ENCODE measurements around the gene C12orf42.

The C12orf42 gene

GRCh38 chr12:103495469-103496456, at the start of gene C12orf42:
TSS of gene C12orf42 (minus strand) at chr12:103495968. CDS start at chr12:103478426, 17,542 bp downstream.
- DNase-seq (ENCODE audit: low spot score) = peak; percentile 61

DNA sequence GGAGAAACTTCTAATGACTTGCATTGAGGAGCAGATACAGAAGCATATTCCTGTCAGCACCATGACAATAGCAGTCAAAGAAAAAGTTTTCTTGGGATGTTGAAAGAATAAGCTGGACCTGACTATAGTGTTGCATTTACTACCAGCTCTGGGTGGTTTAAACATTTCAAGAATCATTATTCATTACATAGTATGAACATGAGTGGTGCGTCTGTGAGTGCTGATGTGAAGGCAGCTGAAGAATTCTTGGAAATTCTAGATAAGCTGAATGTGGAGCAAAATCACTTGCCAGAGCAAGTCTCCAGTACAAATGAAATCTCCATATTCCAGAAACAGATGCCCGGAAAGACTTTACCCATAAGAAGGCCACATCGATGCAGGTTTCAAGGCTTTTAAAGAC, 46.3 kb upstream of the C12orf42 start:
- no peak for DNase-seq (ENCODE audit: low spot score)

DNA sequence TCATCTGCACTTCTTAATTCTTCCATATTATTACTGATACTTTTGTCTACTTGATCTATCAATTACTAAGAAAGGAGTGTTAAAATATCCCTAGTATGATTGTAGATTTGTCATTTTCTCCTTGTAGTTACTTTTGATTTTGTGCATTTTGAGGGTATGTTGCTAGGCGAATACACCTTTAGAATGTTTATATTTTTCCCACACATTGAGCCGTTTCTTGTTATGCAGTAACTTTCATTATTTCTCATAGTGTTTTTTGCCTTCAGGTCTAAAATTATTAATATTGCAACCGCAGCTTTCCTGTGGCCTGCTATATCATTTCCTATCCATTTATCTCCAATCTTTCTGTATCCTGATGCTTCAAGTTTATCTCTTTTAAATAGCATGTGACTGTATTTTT, 44.6 kb upstream of the C12orf42 start:
- DNase-seq (ENCODE audit: low spot score) = no peak

DNA sequence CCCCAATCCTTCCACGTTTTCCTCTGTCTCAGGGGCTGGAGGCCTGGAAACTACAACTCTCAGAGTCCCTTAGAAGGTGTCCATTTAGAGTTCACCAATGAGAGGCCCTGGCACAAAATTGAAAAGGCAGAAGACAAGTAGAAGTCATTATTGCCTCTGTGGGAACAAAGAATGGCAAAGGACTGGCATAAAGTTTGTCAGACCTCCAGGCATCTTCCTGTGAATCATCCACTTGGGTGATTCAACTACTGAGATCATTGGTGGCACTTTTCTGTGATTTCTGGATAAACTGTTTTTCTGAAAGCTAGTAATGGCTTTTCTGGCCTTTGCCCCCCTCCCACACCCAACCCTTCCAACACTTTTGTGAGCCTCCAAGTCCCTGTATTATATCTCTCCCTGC, 42.6 kb upstream of the C12orf42 start:
- DNase-seq (ENCODE audit: low spot score) = peak; percentile 31

GRCh38 chr12:103530307-103531066, 34.7 kb upstream of the C12orf42 start:
- no peak for DNase-seq (ENCODE audit: low spot score)

DNA sequence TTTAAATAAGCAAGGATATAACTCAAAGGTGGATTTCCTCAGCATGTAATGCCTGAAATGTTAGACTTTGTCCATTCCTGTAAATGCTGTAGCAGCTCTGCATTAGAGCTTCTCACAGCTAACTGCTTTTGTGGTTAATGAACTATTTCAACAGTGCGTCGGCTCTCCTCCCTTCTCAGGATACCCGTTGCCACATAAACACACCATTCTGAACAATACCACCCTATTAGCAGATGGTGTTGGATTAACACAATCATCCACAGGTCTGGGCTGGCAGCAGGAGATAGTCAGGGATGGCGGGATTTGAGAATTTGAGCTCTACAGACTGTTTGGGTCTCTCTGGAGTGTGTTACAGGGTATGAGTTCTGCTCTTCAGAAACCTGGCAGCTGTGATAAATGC, 33.5 kb upstream of the C12orf42 start:
- DNase-seq (ENCODE audit: low spot score) = no peak

DNA sequence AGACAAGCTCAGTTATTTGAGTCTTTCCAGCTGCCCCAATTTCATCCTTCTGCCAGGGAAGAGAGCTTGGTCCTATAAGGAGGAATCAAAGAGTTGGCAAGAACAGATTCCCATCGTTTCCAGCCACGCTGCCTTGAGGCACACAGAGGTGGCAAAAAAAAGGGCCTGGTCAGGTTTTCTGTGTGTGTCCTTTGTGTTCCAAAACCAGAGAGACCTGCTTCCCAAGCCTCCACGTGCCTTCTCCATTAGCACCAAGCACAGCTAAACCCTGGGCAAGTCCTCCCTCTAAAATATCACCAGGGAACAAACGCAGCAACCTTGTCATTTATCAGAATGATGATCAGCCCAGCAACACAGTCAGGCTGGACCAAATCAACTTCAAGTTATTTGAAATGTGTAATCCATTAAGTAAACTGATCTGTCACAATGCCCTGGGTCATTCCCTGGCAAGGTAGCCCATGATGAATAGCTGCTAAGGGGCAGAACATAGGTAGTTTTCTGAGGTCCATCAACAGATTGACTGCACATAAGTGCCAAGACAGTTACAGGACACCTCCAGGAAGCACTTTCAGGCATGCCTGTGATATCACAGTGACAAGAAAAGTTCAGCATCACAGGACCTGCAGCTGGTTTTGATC, 28.6 kb upstream of the C12orf42 start:
- no peak for DNase-seq (ENCODE audit: low spot score)

- no peak for DNase-seq (ENCODE audit: low spot score)
Observed at GRCh38 chr12:103523771-103524170, 28.0 kb upstream of the C12orf42 start.

DNA sequence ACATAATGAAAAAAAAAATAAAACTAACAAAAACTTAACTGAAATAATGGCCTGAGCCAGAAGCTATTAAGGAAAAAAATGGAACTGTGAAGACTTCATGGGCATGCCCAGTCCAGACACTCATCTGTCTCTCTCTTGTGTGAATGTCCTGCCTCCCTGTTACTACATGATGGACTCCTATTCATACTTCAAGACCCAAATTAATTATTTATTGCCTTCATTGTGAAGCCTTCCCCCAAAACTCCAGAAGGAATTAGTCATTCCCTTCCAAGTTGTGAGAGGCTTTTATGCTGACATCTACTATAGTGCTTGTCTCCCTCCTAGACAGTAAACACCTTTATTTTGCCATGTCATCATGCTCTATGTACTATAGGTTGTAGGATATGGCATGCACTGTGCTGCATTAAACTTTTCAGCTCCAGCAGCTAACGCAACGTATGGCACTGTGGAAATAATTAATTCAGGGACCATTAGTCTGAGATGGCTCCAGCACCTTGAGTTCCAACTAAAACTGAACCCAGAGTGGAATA, 25.0 kb upstream of the C12orf42 start:
- DNase-seq (ENCODE audit: low spot score) = no peak

- DNase-seq (ENCODE audit: low spot score) = no peak
Observed at GRCh38 chr12:103519632-103520031, 23.9 kb upstream of the C12orf42 start.

GRCh38 chr12:103518899-103519298, 23.1 kb upstream of the C12orf42 start:
- no peak for DNase-seq (ENCODE audit: low spot score)

- no peak for DNase-seq (ENCODE audit: low spot score)
Observed at GRCh38 chr12:103517161-103517560, 21.4 kb upstream of the C12orf42 start.

- no peak for DNase-seq (ENCODE audit: low spot score)
Observed at GRCh38 chr12:103515341-103515740, 19.6 kb upstream of the C12orf42 start.

GRCh38 chr12:103513875-103514274, 18.1 kb upstream of the C12orf42 start:
- DNase-seq (ENCODE audit: low spot score) = no peak

- DNase-seq (ENCODE audit: low spot score) = no peak
Observed at GRCh38 chr12:103505371-103506236, 9.8 kb upstream of the C12orf42 start.

DNA sequence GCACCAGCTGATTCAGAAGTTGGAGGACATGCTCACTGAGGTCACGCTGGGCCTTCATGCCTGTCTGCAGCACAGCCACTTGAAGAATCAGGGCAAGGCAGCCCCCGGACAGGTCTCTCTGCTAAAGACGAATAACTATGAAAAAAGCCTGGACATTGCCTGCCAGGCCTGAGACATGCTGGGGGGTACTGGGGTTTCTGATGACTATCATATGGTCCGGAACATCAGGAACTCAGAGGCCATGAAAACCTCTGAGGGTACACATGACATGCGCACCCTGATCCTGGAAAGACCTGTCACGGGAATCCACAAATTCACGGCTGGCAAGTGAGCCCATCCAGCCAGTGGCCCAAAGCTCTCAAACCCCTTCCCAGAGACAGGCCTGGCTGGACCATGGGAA, 8.8 kb upstream of the C12orf42 start:
- no peak for DNase-seq (ENCODE audit: low spot score)

DNA sequence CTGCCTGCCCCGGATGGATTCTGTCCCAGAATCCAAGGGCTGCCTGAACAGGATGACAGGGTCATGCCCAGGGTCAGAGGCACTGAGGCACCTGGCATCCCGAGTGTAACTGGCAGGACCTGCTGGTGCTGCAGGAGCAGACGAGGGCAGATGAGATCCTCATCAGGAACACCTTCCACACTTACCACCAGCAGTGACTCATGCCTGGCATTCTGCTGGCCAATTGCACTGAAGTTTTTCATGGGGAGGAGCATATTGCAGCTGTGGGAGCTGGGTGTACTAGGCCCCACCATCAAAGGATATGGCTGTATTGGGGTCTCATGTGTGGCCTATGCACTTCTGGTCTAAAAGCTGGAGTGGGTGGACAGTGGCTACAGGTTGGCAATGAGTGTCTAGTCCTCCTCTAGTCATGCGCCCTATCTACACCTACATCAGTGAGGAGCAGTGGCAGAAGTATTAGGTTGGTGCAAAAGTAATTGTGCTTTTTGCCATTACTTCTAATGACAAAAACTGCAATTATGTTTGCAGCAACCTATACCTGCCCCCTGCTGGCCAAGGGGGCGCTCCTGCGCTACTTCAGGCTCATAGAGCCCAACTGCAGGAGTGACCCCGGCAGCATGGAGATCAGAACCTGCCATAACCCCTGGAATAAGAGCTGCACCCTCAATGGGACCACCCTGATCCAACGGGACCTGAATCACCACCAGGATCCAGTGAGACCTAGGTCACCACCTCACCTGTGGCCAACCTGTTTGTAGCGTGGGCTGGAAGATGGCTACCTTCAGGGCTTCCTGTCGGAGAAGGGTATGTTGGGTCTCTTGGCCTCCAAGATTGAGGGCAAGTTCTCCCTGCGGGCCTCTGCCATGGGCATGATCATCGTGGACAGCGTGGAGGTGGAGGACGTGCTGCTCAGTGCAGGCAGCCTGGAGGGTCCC, 8.0 kb upstream of the C12orf42 start:
- no peak for DNase-seq (ENCODE audit: low spot score)

DNA sequence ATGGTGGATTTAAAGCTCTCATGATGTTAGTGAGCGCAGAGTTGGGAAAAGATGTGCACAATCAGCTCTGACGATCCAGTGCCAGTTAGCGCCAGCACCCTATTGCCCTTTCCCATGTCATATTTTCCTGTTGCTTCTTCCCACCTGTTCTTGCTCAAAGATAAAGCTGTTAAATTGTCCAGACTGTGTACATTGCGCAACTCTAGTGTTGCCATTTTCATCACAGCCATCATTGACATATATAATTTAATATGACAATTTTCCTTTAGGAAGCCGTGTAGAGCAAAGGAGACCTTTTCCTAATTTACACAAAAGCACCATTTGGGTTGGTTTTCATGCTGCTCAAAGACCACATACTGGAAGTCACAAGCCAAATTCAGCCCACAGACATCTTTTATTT, 5.7 kb upstream of the C12orf42 start:
- no peak for DNase-seq (ENCODE audit: low spot score)

DNA sequence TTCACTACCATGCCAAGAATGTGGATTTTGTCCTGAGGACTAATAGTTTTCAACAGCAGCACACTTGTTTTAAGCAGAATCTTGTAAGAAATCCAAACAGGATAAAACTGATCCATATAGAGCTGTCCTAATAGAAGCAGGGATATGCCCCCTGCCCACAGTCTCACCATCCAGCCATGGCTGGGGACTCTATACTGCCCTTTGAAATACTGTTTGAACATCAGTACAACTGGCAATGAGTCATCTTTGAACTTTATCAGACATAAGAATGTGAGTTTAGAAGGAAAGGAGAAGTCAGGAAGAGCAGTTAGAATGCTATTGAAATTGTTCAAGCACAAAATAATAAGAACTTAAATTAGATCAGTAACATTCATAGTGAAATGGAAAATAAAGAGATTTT, 3.8 kb upstream of the C12orf42 start:
- DNase-seq (ENCODE audit: low spot score) = no peak

GRCh38 chr12:103498990-103499389, 3.2 kb upstream of the C12orf42 start:
- no peak for DNase-seq (ENCODE audit: low spot score)

All from AG08395 (cell line).